OCI-LY1 (cell line): ENCODE data around the gene PRELID1.

Experiments used
- H2AFZ ChIP-seq: fragments of 200-600 bp; sonication (generic), shearing (Covaris generic); 2 replicates; pipeline ENCODE4 v1.6.0; 2014; ENCODE audit warnings: antibody characterized with exemption, mild to moderate bottlenecking, low read length
- H3F3A ChIP-seq: fragments of 200-600 bp; sonication (generic), shearing (Covaris generic); 2 replicates; pipeline ENCODE4 v1.6.0; 2014; ENCODE audit warnings: mild to moderate bottlenecking, antibody characterized with exemption, low read length, moderate library complexity; ENCODE audit not compliant: insufficient read depth
- H3K27ac ChIP-seq: fragments of 200-600 bp; sonication (generic); 2 replicates; pipeline ENCODE4 v1.5.1; 2014; ENCODE audit warnings: low read length, mixed run types, mild to moderate bottlenecking, low read depth; ENCODE audit not compliant: poor library complexity, severe bottlenecking
- H3K27me3 ChIP-seq: fragments of 200-600 bp; sonication (generic); 2 replicates; pipeline ENCODE4 v1.6.0; 2014; ENCODE audit warnings: antibody characterized with exemption, mild to moderate bottlenecking, low read length, moderate library complexity; ENCODE audit not compliant: insufficient read depth
- H3K36me3 ChIP-seq: fragments of 200-600 bp; sonication (generic); 2 replicates; pipeline ENCODE4 v1.6.1; 2014; ENCODE audit warnings: mild to moderate bottlenecking, antibody characterized with exemption, low read length, moderate library complexity, mixed read lengths; ENCODE audit not compliant: insufficient read depth
- H3K4me1 ChIP-seq: fragments of 200-600 bp; sonication (generic); 2 replicates; pipeline ENCODE4 v1.5.1; 2014; ENCODE audit warnings: mild to moderate bottlenecking, low read length, moderate library complexity; ENCODE audit not compliant: insufficient read depth, severe bottlenecking
- H3K4me2 ChIP-seq: fragments of 200-600 bp; sonication (generic), shearing (Covaris generic); 2 replicates; pipeline ENCODE4 v1.6.1; 2014; ENCODE audit warnings: low read length
- H3K4me3 ChIP-seq: fragments of 200-600 bp; sonication (generic); 2 replicates; pipeline ENCODE4 v1.5.1; 2014; ENCODE audit warnings: low read length, low read depth, mild to moderate bottlenecking, mixed read lengths; ENCODE audit not compliant: poor library complexity, severe bottlenecking
- H3K79me2 ChIP-seq: fragments of 200-600 bp; shearing (Covaris generic); 2 replicates; pipeline ENCODE4 v1.6.1; 2016; ENCODE audit warnings: mixed run types, low read length, mixed read lengths; ENCODE audit not compliant: insufficient read depth
- H3K9ac ChIP-seq: fragments of 200-600 bp; sonication (generic), shearing (Covaris generic); 2 replicates; pipeline ENCODE4 v1.6.1; 2014; ENCODE audit warnings: mild to moderate bottlenecking, low read length, mixed read lengths
- H3K9me2 ChIP-seq: fragments of 200-600 bp; sonication (generic), shearing (Covaris generic); 2 replicates; pipeline ENCODE4 v1.6.1; 2014; ENCODE audit warnings: low read depth, mild to moderate bottlenecking, low read length, mixed read lengths
- H3K9me3 ChIP-seq: fragments of 200-600 bp; shearing (Covaris generic); 2 replicates; pipeline ENCODE4 v1.6.1; 2014; ENCODE audit warnings: low read length, mixed read lengths
- H4K20me1 ChIP-seq: fragments of 200-600 bp; sonication (generic), shearing (Covaris generic); 2 replicates; pipeline ENCODE4 v1.6.0; 2016; ENCODE audit warnings: mild to moderate bottlenecking, low read length; ENCODE audit not compliant: insufficient read depth
- EZH2 ChIP-seq: fragments of 200-600 bp; sonication (generic), shearing (Covaris generic); IDR thresholded peaks from 2 replicates; pipeline ENCODE4 v1.8.0; 2017; ENCODE audit warnings: borderline replicate concordance, mixed run types, mild to moderate bottlenecking, antibody characterized with exemption, low read length, moderate library complexity, mixed read lengths
- TF ChIP-seq, protein P1 (sequence below): fragments of 200-600 bp; sonication (generic), shearing (Covaris generic); IDR thresholded peaks from 2 replicates; pipeline ENCODE4 v1.5.1; 2017; ENCODE audit warnings: mild to moderate bottlenecking, antibody characterized with exemption, low read length, moderate library complexity, mixed read lengths

The PRELID1 gene

DNA sequence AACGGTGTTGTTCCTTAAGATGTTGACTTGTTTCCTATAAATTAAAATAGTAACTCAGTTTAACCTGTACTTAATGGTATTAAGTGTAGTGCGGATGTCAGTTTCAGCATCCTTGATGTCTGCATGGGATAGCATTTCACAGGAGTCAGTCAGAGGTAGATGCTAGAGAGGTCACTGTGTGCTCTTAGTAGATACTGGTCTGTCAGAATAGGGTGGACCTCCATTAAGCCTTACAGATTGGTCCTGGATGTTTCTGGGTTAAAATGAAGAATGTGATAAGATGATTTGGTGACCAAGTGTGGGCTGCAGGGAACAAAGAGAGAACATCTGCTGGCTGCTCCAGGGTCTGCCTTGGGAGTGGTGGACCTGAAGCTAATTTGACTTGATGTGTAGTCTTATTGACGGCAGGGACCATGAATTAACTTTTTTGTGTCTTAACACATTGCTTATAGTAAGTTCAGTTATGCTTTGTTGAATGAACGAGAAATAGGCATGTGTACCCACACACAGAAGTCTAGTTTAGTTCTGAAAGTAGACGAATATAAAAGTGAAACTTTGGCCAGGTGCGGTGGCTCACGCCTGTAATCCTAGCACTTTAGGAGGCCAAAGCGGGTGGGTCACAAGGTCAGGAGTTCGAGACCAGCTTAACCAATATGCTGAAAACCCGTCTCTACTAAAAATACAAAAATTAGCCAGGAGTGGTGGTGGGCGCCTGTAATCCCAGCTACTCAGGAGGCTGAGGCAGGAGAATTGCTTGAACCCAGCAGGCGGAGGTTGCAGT, 12.6 kb upstream of the PRELID1 start:
- H3K4me1 ChIP-seq = peaks cover 12% of the 10 kb centered on the region
- no peaks in the 10 kb centered on the region for H3F3A ChIP-seq
- no peak overlapping the region for H3K4me2 ChIP-seq
- no peak overlapping the region for H3K4me3 ChIP-seq
- H3K79me2 ChIP-seq = no peaks in the 10 kb centered on the region
- no peak overlapping the region for H3K9ac ChIP-seq
- H3K36me3 ChIP-seq = peaks cover 91% of the 10 kb centered on the region
- H3K27ac ChIP-seq = peak overlapping the region; percentile 43
- no peak for TF ChIP-seq EZH2
- TF ChIP-seq, protein P1, sequence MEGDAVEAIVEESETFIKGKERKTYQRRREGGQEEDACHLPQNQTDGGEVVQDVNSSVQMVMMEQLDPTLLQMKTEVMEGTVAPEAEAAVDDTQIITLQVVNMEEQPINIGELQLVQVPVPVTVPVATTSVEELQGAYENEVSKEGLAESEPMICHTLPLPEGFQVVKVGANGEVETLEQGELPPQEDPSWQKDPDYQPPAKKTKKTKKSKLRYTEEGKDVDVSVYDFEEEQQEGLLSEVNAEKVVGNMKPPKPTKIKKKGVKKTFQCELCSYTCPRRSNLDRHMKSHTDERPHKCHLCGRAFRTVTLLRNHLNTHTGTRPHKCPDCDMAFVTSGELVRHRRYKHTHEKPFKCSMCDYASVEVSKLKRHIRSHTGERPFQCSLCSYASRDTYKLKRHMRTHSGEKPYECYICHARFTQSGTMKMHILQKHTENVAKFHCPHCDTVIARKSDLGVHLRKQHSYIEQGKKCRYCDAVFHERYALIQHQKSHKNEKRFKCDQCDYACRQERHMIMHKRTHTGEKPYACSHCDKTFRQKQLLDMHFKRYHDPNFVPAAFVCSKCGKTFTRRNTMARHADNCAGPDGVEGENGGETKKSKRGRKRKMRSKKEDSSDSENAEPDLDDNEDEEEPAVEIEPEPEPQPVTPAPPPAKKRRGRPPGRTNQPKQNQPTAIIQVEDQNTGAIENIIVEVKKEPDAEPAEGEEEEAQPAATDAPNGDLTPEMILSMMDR = no peak
- H3K9me3 ChIP-seq = no peaks in the 10 kb centered on the region
- no peaks in the 10 kb centered on the region for H3K9me2 ChIP-seq
- no peak overlapping the region for H2AFZ ChIP-seq
- no peaks in the 10 kb centered on the region for H3K27me3 ChIP-seq
- H4K20me1 ChIP-seq = no peaks in the 10 kb centered on the region

DNA sequence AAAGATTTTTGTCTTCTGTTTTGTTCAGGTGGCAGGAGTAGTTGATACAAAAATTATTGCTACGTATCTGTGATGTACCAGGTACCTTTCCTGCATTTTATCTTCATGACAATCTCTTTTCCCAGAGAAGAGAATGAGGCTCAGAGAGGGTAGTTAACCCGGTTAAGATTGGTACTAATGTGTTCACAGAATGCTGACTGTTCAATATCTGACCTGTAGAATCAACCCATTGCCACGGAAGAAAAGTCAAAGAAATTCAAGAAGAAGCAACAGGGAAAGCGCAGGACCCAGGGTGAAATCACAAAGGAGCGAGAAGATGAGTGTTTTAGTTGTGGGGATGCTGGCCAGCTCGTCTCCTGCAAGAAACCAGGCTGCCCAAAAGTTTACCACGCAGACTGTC, 11.9 kb upstream of the PRELID1 start:
- H3F3A ChIP-seq = no peaks in the 10 kb centered on the region
- H4K20me1 ChIP-seq = no peaks in the 10 kb centered on the region
- no peaks in the 10 kb centered on the region for H3K27me3 ChIP-seq
- H3K27ac ChIP-seq = no peak overlapping the region
- no peak overlapping the region for H3K4me3 ChIP-seq
- no peaks in the 10 kb centered on the region for H3K9me3 ChIP-seq
- H3K4me2 ChIP-seq = no peak overlapping the region
- no peaks in the 10 kb centered on the region for H3K9me2 ChIP-seq
- H3K36me3 ChIP-seq = peaks cover 91% of the 10 kb centered on the region
- H3K4me1 ChIP-seq = peaks cover 19% of the 10 kb centered on the region
- H2AFZ ChIP-seq = no peak overlapping the region
- TF ChIP-seq, protein P1 = no peak
- TF ChIP-seq EZH2 = no peak
- H3K9ac ChIP-seq = no peak overlapping the region
- H3K79me2 ChIP-seq = no peaks in the 10 kb centered on the region

DNA sequence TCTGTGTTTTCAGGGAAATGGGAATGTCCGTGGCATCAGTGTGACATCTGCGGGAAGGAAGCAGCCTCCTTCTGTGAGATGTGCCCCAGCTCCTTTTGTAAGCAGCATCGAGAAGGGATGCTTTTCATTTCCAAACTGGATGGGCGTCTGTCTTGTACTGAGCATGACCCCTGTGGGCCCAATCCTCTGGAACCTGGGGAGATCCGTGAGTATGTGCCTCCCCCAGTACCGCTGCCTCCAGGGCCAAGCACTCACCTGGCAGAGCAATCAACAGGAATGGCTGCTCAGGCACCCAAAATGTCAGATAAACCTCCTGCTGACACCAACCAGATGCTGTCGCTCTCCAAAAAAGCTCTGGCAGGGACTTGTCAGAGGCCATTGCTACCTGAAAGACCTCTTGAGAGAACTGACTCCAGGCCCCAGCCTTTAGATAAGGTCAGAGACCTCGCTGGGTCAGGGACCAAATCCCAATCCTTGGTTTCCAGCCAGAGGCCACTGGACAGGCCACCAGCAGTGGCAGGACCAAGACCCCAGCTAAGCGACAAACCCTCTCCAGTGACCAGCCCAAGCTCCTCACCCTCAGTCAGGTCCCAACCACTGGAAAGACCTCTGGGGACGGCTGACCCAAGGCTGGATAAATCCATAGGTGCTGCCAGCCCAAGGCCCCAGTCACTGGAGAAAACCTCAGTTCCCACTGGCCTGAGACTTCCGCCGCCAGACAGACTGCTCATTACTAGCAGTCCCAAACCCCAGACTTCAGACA, 9.6 kb upstream of the PRELID1 start:
- Histone ChIP-seq H3F3A (no peaks in the 10 kb centered on the region), H3K27ac (no peak overlapping the region), H3K27me3 (no peaks in the 10 kb centered on the region), H3K9ac (no peak overlapping the region), H3K79me2 (no peaks in the 10 kb centered on the region), H3K36me3 (peaks cover 86% of the 10 kb centered on the region), H3K9me2 (no peaks in the 10 kb centered on the region), H3K4me3 (no peak overlapping the region), H2AFZ (no peak overlapping the region), H3K9me3 (no peaks in the 10 kb centered on the region), H3K4me1 (peaks cover 19% of the 10 kb centered on the region), H3K4me2 (no peak overlapping the region), H4K20me1 (no peaks in the 10 kb centered on the region)
- TF ChIP-seq, protein P1 = no peak
- TF ChIP-seq EZH2 = no peak
